PC-3 (cell line): Measurements from ENCODE around the gene NNT.
A peak's percentile ranks its signal among the peaks of the same experiment; 100 is the strongest.

Source experiments
- CTCF ChIP-seq: fragments of 300-600 bp; sonication (generic); conservative IDR thresholded peaks from 2 replicates; pipeline ENCODE4 v1.5.1; 2017; ENCODE audit warnings: antibody characterized with exemption, low read depth, mild to moderate bottlenecking, low read length
- EZH2phosphoT487 ChIP-seq: fragments of 300-600 bp; sonication (generic); IDR thresholded peaks from 2 replicates; pipeline ENCODE4 v1.6.1; 2018; ENCODE audit warnings: mild to moderate bottlenecking, antibody characterized with exemption, low read length, borderline replicate concordance

GRCh38 chr5:43609752-43610151 lies 6.8 kb downstream of the NNT start:
- TF ChIP-seq CTCF (peak; percentile 62), EZH2phosphoT487 (no peak)
